Neural cell (in vitro differentiated cells): Measurements from ENCODE around the gene VAV2. TPM values are rescaled to one million over a fixed set of nuclear protein-coding genes. Genes with fewer than 3 reads are reported as not detected.

Source experiments
- H2AFZ ChIP-seq: fragments of 200-600, 300-800 bp; sonication (generic), shearing (Covaris generic); 2 replicates; pipeline ENCODE4 v1.6.0; 2014; ENCODE audit warnings: low read depth, mild to moderate bottlenecking, antibody characterized with exemption, low read length, moderate library complexity
- H3F3A ChIP-seq: fragments of 200-600 bp; shearing (Covaris generic); 2 replicates; pipeline ENCODE4 v1.6.1; 2016; ENCODE audit warnings: mild to moderate bottlenecking, moderate library complexity, mixed read lengths, antibody characterized with exemption, low read length; ENCODE audit not compliant: insufficient read depth, poor library complexity, severe bottlenecking
- H3K27ac ChIP-seq: fragments of 200-600, 300-800 bp; sonication (generic), shearing (Covaris generic); 2 replicates; pipeline ENCODE4 v1.5.1; 2014; ENCODE audit warnings: mild to moderate bottlenecking, low read length, moderate library complexity
- H3K27me3 ChIP-seq: fragments of 300-800, 200-600 bp; sonication (generic), shearing (Covaris generic); 2 replicates; pipeline ENCODE4 v1.6.0; 2014; ENCODE audit warnings: mild to moderate bottlenecking, low read depth, low read length, moderate library complexity; ENCODE audit not compliant: insufficient read depth
- H3K36me3 ChIP-seq: fragments of 300-800, 200-600 bp; sonication (generic), shearing (Covaris generic); 2 replicates; pipeline ENCODE4 v1.5.1; 2014; ENCODE audit warnings: mild to moderate bottlenecking, antibody characterized with exemption, low read length, moderate library complexity; ENCODE audit not compliant: insufficient read depth
- H3K4me2 ChIP-seq: fragments of 300-800, 200-600 bp; sonication (generic), shearing (Covaris generic); 2 replicates; pipeline ENCODE4 v1.6.0; 2014; ENCODE audit warnings: mild to moderate bottlenecking, low read length
- H3K4me3 ChIP-seq: fragments of 300-800, 200-600 bp; sonication (generic), shearing (Covaris generic); 2 replicates; pipeline ENCODE4 v1.5.1; 2014; ENCODE audit warnings: mild to moderate bottlenecking, low read length, moderate library complexity
- H3K79me2 ChIP-seq: fragments of 200-600 bp; shearing (Covaris generic); replicated peaks from 2 replicates; pipeline ENCODE4 v1.6.0; 2014; ENCODE audit warnings: mild to moderate bottlenecking, low read length, moderate library complexity; ENCODE audit not compliant: insufficient read depth
- H3K9ac ChIP-seq: fragments of 300-800, 200-600 bp; sonication (generic), shearing (Covaris generic); 2 replicates; pipeline ENCODE4 v1.6.1; 2016; ENCODE audit warnings: mild to moderate bottlenecking, low read length, mixed read lengths
- H3K9me2 ChIP-seq: fragments of 200-600 bp; shearing (Covaris generic); 2 replicates; pipeline ENCODE4 v1.6.1; 2016; ENCODE audit warnings: mild to moderate bottlenecking, low read length, mixed read lengths; ENCODE audit not compliant: insufficient read depth
- H3K9me3 ChIP-seq: fragments of 200-600, 300-800 bp; sonication (generic), shearing (Covaris generic); 2 replicates; pipeline ENCODE4 v1.6.1; 2016; ENCODE audit warnings: mild to moderate bottlenecking, mixed run types, low read length, moderate library complexity, mixed read lengths
- H4K20me1 ChIP-seq: fragments of 200-600 bp; shearing (Covaris generic); 2 replicates; pipeline ENCODE4 v1.6.1; 2016; ENCODE audit warnings: mild to moderate bottlenecking, mixed run types; ENCODE audit not compliant: insufficient read depth
- EP300 ChIP-seq: fragments of 450-650 bp; conservative IDR thresholded peaks from 2 replicates; pipeline ENCODE4 v1.6.1; 2014; ENCODE audit warnings: antibody characterized with exemption, mild to moderate bottlenecking, moderate library complexity; ENCODE audit not compliant: poor library complexity, severe bottlenecking
- EZH2 ChIP-seq: fragments of 200-600, 300-800 bp; shearing (Covaris generic), sonication (generic); IDR thresholded peaks from 2 replicates; pipeline ENCODE4 v1.6.1; 2014; ENCODE audit warnings: antibody characterized with exemption, low read length, borderline replicate concordance, mild to moderate bottlenecking; ENCODE audit not compliant: insufficient read depth, poor library complexity, severe bottlenecking
- MXI1 ChIP-seq: fragments of 450-650 bp; conservative IDR thresholded peaks from 2 replicates; pipeline ENCODE4 v1.6.1; 2014; ENCODE audit warnings: antibody characterized with exemption, mild to moderate bottlenecking; ENCODE audit not compliant: poor library complexity, severe bottlenecking
- POLR2AphosphoS5 ChIP-seq: IDR thresholded peaks from 2 replicates; pipeline ENCODE4 v1.6.1; 2012
- RAD21 ChIP-seq: fragments of 450-650 bp; conservative IDR thresholded peaks from 2 replicates; pipeline ENCODE4 v1.6.1; 2014; ENCODE audit warnings: antibody characterized with exemption, mild to moderate bottlenecking, moderate library complexity
- SMC3 ChIP-seq: fragments of 450-650 bp; conservative IDR thresholded peaks from 2 replicates; pipeline ENCODE4 v1.6.1; 2014; ENCODE audit warnings: antibody characterized with exemption, mild to moderate bottlenecking, moderate library complexity; ENCODE audit not compliant: poor library complexity
- TAF1 ChIP-seq: IDR thresholded peaks from 2 replicates; pipeline ENCODE4 v1.6.1; 2012; ENCODE audit warnings: low read depth
- polyA plus RNA-seq: library from polyadenylated mRNA; depleted of rRNA; stranded (reverse); fragments of >200 nt; gene quantifications from 2 replicates; pipeline ENCODE4 v1.2.3, GENCODE V29; 2014
- TF ChIP-seq, protein P1 (sequence below): IDR thresholded peaks from 2 replicates; pipeline ENCODE4 v1.6.1; 2012; ENCODE audit warnings: borderline replicate concordance
- TF ChIP-seq, protein P2 (sequence below): fragments of 450-650 bp; IDR thresholded peaks from 2 replicates; pipeline ENCODE4 v1.5.1; 2014; ENCODE audit warnings: antibody characterized with exemption, mild to moderate bottlenecking, moderate library complexity; ENCODE audit not compliant: poor library complexity, severe bottlenecking

VAV2 gene
- polyA plus RNA-seq, 1 donor from 2014 or later = 35.2 TPM

DNA sequence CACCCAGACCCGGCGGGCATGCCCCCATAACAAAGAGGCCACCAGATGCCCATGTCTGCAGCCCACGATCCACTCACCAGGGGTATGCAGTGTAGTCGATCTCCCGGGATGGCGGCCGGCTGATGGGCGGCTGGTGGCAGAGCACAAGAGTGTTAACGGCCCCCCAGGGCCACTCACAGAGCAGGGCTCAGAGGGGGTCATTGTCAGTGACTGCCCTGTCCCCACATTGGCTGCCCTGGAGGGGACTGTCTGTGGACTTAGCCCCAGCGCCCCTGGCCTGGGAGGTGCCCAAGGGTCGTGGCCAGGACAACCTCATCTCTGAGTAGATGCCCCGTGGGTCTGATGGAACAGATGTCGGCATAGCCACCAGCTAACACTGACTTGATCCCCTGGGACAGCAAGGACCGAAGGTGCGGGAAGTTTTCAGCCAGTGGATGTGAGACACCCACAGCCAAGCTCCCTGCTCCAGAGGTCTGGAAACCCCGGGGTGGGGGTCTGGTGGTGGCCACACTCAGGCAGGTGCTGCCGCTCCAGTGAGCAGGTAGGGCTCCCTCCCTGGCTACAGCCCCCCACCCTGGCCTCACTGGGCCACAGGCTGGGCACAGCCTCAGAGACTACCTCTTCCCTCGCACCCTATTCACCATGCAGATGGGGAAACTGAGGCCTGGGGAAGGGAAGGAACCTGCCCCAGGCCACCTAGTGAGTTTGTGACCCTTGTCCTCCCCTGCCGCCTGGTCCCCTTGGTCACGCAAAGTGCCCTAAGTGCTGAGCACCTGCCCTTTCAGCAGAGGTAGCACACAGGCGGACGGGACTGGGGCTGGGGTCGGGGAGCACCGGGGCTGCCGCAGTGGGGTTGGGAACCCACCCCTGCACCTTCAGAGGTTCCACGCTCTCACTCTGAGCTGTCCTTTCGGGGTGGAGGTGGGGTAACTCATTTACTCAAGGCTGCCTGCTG lies 215.9 kb downstream of the VAV2 start (continued):
- TF ChIP-seq, protein P1, sequence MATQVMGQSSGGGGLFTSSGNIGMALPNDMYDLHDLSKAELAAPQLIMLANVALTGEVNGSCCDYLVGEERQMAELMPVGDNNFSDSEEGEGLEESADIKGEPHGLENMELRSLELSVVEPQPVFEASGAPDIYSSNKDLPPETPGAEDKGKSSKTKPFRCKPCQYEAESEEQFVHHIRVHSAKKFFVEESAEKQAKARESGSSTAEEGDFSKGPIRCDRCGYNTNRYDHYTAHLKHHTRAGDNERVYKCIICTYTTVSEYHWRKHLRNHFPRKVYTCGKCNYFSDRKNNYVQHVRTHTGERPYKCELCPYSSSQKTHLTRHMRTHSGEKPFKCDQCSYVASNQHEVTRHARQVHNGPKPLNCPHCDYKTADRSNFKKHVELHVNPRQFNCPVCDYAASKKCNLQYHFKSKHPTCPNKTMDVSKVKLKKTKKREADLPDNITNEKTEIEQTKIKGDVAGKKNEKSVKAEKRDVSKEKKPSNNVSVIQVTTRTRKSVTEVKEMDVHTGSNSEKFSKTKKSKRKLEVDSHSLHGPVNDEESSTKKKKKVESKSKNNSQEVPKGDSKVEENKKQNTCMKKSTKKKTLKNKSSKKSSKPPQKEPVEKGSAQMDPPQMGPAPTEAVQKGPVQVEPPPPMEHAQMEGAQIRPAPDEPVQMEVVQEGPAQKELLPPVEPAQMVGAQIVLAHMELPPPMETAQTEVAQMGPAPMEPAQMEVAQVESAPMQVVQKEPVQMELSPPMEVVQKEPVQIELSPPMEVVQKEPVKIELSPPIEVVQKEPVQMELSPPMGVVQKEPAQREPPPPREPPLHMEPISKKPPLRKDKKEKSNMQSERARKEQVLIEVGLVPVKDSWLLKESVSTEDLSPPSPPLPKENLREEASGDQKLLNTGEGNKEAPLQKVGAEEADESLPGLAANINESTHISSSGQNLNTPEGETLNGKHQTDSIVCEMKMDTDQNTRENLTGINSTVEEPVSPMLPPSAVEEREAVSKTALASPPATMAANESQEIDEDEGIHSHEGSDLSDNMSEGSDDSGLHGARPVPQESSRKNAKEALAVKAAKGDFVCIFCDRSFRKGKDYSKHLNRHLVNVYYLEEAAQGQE = no peak

DNA sequence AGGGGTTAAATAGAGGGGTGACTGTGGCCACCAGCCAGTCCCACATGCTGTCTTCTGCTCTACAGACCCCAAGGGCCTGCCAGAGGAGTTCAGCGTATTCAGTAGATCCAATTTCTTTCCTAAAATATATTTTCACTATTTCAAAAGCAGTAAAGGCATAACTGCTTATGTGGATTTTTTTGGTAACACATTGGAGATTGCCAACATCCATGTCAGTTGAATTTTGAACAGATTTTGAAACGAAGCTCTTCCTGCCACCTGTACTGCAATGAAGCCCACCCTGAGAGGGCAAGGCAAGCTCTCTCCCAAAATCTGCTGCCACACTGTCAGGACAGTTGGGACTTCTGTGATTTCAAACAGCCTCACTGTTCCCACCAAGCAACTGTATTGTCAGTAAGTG lies 216.8 kb downstream of the VAV2 start:
- no peak overlapping the region for H3K27ac ChIP-seq
- TF ChIP-seq EZH2 (no peak), RAD21 (no peak), TAF1 (no peak), POLR2AphosphoS5 (no peak), MXI1 (no peak), EP300 (no peak), SMC3 (no peak)
- TF ChIP-seq, protein P2, sequence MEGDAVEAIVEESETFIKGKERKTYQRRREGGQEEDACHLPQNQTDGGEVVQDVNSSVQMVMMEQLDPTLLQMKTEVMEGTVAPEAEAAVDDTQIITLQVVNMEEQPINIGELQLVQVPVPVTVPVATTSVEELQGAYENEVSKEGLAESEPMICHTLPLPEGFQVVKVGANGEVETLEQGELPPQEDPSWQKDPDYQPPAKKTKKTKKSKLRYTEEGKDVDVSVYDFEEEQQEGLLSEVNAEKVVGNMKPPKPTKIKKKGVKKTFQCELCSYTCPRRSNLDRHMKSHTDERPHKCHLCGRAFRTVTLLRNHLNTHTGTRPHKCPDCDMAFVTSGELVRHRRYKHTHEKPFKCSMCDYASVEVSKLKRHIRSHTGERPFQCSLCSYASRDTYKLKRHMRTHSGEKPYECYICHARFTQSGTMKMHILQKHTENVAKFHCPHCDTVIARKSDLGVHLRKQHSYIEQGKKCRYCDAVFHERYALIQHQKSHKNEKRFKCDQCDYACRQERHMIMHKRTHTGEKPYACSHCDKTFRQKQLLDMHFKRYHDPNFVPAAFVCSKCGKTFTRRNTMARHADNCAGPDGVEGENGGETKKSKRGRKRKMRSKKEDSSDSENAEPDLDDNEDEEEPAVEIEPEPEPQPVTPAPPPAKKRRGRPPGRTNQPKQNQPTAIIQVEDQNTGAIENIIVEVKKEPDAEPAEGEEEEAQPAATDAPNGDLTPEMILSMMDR = no peak
- TF ChIP-seq, protein P1 = no peak
- H3K4me3 ChIP-seq = no peak overlapping the region
- peaks cover 8% of the 10 kb centered on the region for H3K36me3 ChIP-seq
- H3K9me3 ChIP-seq = no peaks in the 10 kb centered on the region
- no peak overlapping the region for H3K9ac ChIP-seq
- no peaks in the 10 kb centered on the region for H3K79me2 ChIP-seq
- H3K9me2 ChIP-seq = no peaks in the 10 kb centered on the region
- no peak overlapping the region for H2AFZ ChIP-seq
- H3K27me3 ChIP-seq = no peaks in the 10 kb centered on the region
- H3K4me2 ChIP-seq = no peak overlapping the region
- H3F3A ChIP-seq = no peaks in the 10 kb centered on the region
- H4K20me1 ChIP-seq = no peaks in the 10 kb centered on the region
